GM19438 (cell line): ENCODE results near the gene LRRC27.
"Not testable (repeated sequence)": the region's sequence is repeated elsewhere in the genome, so short reads cannot be mapped to it uniquely, and the experiment has no call there.

Source experiments
- ATAC-seq: cut with Tn5 transposase; IDR thresholded peaks from one replicate; pipeline ENCODE4 v1.9.1; 2021; ENCODE audit warnings: low read depth; ENCODE audit not compliant: unreplicated experiment

The LRRC27 gene

GRCh38 chr10:132313865-132314264, 18.1 kb upstream of the LRRC27 start:
- ATAC-seq, result no peak

- ATAC-seq, result no peak
These were observed 17.7 kb upstream of the LRRC27 start for GRCh38 chr10:132314336-132314735.

- ATAC-seq, result not testable (repeated sequence)
These were observed 17.1 kb upstream of the LRRC27 start for GRCh38 chr10:132314881-132315280.

GRCh38 chr10:132316133-132316532, 15.9 kb upstream of the LRRC27 start:
- no peak for ATAC-seq

- ATAC-seq, result not testable (repeated sequence)
These were observed 14.5 kb upstream of the LRRC27 start for GRCh38 chr10:132317477-132317876.

GRCh38 chr10:132319853-132320653, 11.9 kb upstream of the LRRC27 start:
- ATAC-seq, result peak; percentile 99

GRCh38 chr10:132320654-132321469, 11.1 kb upstream of the LRRC27 start:
- no peak for ATAC-seq

GRCh38 chr10:132321726-132322125, 10.3 kb upstream of the LRRC27 start:
- ATAC-seq, result no peak

GRCh38 chr10:132322586-132323048, 9.4 kb upstream of the LRRC27 start:
- no peak for ATAC-seq

GRCh38 chr10:132324186-132324585, 7.8 kb upstream of the LRRC27 start:
- ATAC-seq, result no peak

- no peak for ATAC-seq
These were observed 5.6 kb upstream of the LRRC27 start for GRCh38 chr10:132326344-132326889.

- ATAC-seq, result no peak
These were observed 5.1 kb upstream of the LRRC27 start for GRCh38 chr10:132326925-132327324.

GRCh38 chr10:132328106-132328505, 3.9 kb upstream of the LRRC27 start:
- no peak for ATAC-seq

GRCh38 chr10:132328738-132329137, 3.3 kb upstream of the LRRC27 start:
- ATAC-seq, result no peak

GRCh38 chr10:132329565-132330485, 2.2 kb upstream of the LRRC27 start:
- ATAC-seq, result no peak

- no peak for ATAC-seq
These were observed 1.5 kb upstream of the LRRC27 start for GRCh38 chr10:132330486-132330833.

- peak; percentile 45 for ATAC-seq
These were observed 401 bp downstream of the LRRC27 start for GRCh38 chr10:132332433-132332754.

GRCh38 chr10:132333386-132333785, 1.4 kb downstream of the LRRC27 start:
- no peak for ATAC-seq

GRCh38 chr10:132334631-132335188, 2.7 kb downstream of the LRRC27 start:
- no peak for ATAC-seq
